Tibial nerve (tissue), 4 donors: ENCODE measurements around the gene TMED7.

Experiments
- CTCF ChIP-seq, 5 experiments: fragments of 200-600 bp in 3 of 5; fragments of 450-650 bp in 2 of 5; sonication (generic) in 3 of 5; IDR thresholded peaks; one replicate each; pipeline ENCODE4 v1.5.1; 2016 to 2019; ENCODE audit warnings: antibody characterized with exemption in 5 of 5, mild to moderate bottlenecking in 3 of 5, moderate library complexity in 2 of 5
- EP300 ChIP-seq, 2 donors: sonication (generic); formaldehyde crosslinking; IDR thresholded peaks; one replicate each; pipeline ENCODE4 v1.6.1; 2017; ENCODE audit warnings: antibody characterized with exemption in 2 of 2, mild to moderate bottlenecking in 1 of 2
- POLR2A ChIP-seq, 2 donors: fragments of 450-650 bp; IDR thresholded peaks; one replicate each; pipeline ENCODE4 v1.6.1; 2017; ENCODE audit warnings: antibody characterized with exemption in 2 of 2, mild to moderate bottlenecking in 2 of 2, moderate library complexity in 2 of 2

GRCh38 chr5:115573133-115573532 lies 52.7 kb downstream of the TMED7 start:
- no peak for TF ChIP-seq CTCF (IDR thresholded peaks at IDR 0.05)
- TF ChIP-seq POLR2A (IDR thresholded peaks at IDR 0.05), result no peak
- no peak for TF ChIP-seq EP300 (IDR thresholded peaks at IDR 0.05)
